Mammary microvascular endothelial cell (primary cell): Measurements from ENCODE around the gene APEX2. TPM values are rescaled to one million over a fixed set of nuclear protein-coding genes. Genes with fewer than 3 reads are reported as not detected.

Source experiments
- total RNA-seq: library from RNA; depleted of rRNA; stranded (reverse); fragments of >200 nt; gene quantifications from 2 replicates; pipeline ENCODE4 v1.2.3, GENCODE V29; 2015

Gene APEX2, protein sequence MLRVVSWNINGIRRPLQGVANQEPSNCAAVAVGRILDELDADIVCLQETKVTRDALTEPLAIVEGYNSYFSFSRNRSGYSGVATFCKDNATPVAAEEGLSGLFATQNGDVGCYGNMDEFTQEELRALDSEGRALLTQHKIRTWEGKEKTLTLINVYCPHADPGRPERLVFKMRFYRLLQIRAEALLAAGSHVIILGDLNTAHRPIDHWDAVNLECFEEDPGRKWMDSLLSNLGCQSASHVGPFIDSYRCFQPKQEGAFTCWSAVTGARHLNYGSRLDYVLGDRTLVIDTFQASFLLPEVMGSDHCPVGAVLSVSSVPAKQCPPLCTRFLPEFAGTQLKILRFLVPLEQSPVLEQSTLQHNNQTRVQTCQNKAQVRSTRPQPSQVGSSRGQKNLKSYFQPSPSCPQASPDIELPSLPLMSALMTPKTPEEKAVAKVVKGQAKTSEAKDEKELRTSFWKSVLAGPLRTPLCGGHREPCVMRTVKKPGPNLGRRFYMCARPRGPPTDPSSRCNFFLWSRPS
- 17.7 and 18.5 TPM in 2 replicates for total RNA-seq

DNA sequence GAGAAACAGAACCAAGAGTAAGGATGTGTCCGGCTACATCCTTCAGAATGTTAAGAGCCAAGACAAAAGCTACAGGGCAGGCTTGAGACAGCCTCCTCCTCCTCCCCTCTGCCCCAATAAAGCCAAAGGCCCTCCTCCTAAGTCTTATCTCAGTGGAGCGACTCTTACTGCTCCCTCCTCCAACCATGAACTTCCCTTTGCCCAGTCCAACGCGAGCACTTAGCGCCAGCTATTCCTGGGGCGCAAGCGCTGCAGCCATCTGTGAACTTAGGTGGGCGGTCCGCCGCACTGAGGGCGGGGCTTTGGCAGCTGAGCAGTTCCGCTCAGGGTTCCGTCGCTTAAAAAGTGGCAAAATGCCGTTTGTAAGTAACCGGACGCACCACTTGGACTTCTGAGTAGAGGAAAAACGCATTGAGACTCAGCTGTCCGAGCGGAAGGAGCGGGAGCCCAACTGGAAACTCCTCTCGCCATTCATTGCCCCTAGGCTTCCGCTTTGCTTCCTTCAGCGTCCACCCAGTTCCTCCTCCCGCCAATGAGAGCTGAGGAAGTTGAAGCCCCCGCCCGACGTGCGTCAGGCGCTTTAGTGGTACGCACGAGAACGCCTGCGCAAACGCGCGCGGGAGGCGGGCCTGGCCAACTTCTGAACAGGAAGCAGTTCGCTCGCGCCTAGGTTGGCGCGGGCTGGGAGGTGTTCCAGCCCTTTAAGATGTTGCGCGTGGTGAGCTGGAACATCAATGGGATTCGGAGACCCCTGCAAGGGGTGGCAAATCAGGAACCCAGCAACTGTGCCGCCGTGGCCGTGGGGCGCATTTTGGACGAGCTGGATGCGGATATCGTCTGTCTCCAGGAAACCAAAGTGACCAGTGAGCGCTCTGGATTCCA is at the start of gene APEX2:
APEX2 (plus strand) TSS at position 647 of the 882 bp plus-strand sequence; CDS start at position 707, 60 bp downstream.

DNA sequence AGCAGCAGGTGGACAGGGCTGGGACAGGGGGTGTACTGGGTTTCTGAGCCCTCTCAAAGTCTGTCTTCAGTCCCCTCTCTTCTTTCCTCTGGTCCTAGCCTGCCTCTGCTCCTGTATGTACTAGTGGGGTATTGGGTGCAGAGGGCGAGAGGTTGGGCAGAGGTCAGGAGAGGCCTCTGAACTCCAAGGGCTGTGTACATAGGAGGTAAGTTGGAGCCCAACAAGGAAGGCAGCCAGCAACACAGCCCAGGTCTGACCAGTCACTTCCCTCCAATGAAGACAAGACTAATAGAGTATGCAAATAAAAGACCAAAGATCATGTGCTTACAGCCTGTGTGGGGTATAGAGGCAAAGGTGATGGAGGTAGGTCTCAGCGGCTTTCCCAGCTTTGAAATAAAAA is 6.1 kb upstream of the APEX2 start, which contains the start of gene PFKFB1:
PFKFB1 (minus strand) TSS at position 90 of the 400 bp plus-strand sequence. CDS start 181 bp downstream, outside the sequence.

DNA sequence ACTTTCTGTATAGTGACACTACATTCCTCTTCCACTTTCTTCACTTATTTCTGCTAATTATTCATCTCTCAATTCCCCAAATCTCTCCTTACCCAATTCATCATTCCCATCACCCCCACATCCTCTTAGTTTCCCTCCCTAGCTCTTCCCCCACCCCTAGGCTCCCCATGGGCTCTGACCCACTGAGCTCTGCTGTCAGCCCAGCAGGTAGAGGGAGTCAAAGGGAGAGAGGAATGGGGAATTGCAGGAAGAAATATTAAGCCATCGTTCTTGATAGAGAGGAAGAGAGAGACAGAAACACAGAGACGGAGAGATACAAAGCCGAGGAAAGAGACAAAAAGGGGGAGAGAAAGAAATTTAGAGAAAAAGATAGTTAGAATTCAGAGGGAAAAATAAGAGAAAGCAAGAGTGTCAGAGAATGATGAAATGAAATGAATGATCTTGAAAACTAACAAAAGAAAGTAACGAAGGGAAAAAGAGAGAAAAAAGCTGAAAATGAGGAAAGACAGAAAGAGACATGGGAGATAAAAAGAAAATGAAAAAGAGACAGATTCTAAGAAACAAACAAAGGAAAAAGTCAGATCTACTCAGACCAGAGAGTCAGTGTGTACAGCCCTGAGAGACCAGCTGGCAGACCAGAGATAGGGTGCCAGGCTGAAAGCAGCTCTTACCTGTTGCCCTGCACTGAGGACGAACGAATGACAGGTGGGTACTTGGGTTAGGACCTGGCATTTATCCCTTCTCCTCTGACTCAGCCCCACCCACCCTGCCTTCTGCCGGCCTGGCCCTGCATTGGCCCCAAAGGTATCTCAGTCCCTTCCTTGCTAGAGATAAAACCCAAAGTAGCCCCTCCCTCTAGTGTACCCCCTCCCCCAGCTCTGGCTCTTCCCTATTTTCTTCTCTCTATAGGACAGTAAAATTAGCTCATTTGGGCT is 30.4 kb downstream of the APEX2 start, which contains the start of gene ALAS2:
ALAS2 (minus strand) TSS at position 707 of the 935 bp plus-strand sequence. CDS start 4,977 bp downstream, outside the sequence.

Other genes starting within 250 kb of the APEX2 start
- gene ITIH6, start 202.1 kb upstream of the APEX2 start, total RNA-seq: not detected in 2 replicates
- 120 and 125 TPM in 2 replicates for gene MAGED2, start 192.6 kb upstream of the APEX2 start, total RNA-seq
- 0.84 and 0.87 TPM in 2 replicates for gene TRO, start 79.5 kb upstream of the APEX2 start, total RNA-seq
- not detected in 2 replicates for gene PFKFB1, start 6.2 kb upstream of the APEX2 start, total RNA-seq
- not detected in 2 replicates for gene ALAS2, start 30.6 kb downstream of the APEX2 start, total RNA-seq
- gene PAGE2B, start 74.7 kb downstream of the APEX2 start, total RNA-seq: not detected in 2 replicates
- not detected in 2 replicates for gene PAGE2, start 88.7 kb downstream of the APEX2 start, total RNA-seq
- gene PAGE5, start 220.0 kb downstream of the APEX2 start, total RNA-seq: not detected in 2 replicates